CD4-positive, alpha-beta T cell (primary cell): Measurements from ENCODE around the gene HDAC7. TPM values are rescaled to one million over a fixed set of nuclear protein-coding genes. Genes with fewer than 3 reads are reported as not detected.
"Not testable (repeated sequence)": the region's sequence is repeated elsewhere in the genome, so short reads cannot be mapped to it uniquely, and the experiment has no call there.

ENCODE experiments used
- ATAC-seq: fragments of 200-7000 bp; cut with Tn5 transposase; one replicate; pipeline ENCODE4 v1.10.0; 2022; ENCODE audit warnings: mild to moderate bottlenecking; ENCODE audit not compliant: poor library complexity
- CTCF ChIA-PET: fragments of 350-600 bp; sonication (Branson Sonifier 250); formaldehyde crosslinking; loops from one replicate; lab custom pipeline; 2021; ENCODE audit warnings: antibody characterized with exemption, inconsistent platforms; lab: Charles Lee
- POLR2A ChIA-PET: fragments of 350-600 bp; sonication (Branson Sonifier 250); formaldehyde crosslinking; loops from one replicate; lab custom pipeline; 2021; ENCODE audit warnings: antibody characterized with exemption, inconsistent platforms; lab: Charles Lee
- DNase-seq, 14 experiments: peaks; one replicate each; pipeline ENCODE4 v3.0.0-alpha.2; 2013 to 2020; ENCODE audit warnings: mixed read lengths in 2 of 14
- H3K27ac ChIP-seq, 2 donors: one replicate each; pipeline versions ENCODE4 v1.5.1 to v1.7.0; 2013; ENCODE audit warnings: low read length in 2 of 2, low read depth in 1 of 2, mild to moderate bottlenecking in 1 of 2
- H3K27me3 ChIP-seq, 2 experiments: 1 replicate in 1 of 2; 2 replicates in 1 of 2; pipeline versions ENCODE4 v1.6.1 to v1.7.0; 2013; ENCODE audit warnings: low read length in 2 of 2, control low read depth in 1 of 2, mild to moderate bottlenecking in 1 of 2, moderate library complexity in 1 of 2; ENCODE audit not compliant: insufficient read depth in 2 of 2, control insufficient read depth in 1 of 2
- H3K36me3 ChIP-seq: one replicate; pipeline ENCODE4 v1.6.1; 2013; ENCODE audit warnings: low read length, control low read depth; ENCODE audit not compliant: insufficient read depth
- H3K4me1 ChIP-seq: one replicate; pipeline ENCODE4 v1.6.1; 2013; ENCODE audit warnings: low read length, control low read depth; ENCODE audit not compliant: insufficient read depth
- H3K4me3 ChIP-seq: one replicate; pipeline ENCODE4 v1.5.1; 2013; ENCODE audit warnings: mild to moderate bottlenecking, low read length, moderate library complexity
- H3K9me3 ChIP-seq, 2 experiments: 1 replicate in 1 of 2; 2 replicates in 1 of 2; pipeline versions ENCODE4 v1.6.1 to v1.7.0; 2013; ENCODE audit warnings: low read length in 2 of 2, mild to moderate bottlenecking in 2 of 2, control low read depth in 1 of 2, moderate library complexity in 1 of 2; ENCODE audit not compliant: control insufficient read depth in 1 of 2, insufficient read depth in 1 of 2
- H3K27ac Mint-ChIP-seq: one replicate; pipeline ENCODE4 v1.8.0; 2020; ENCODE audit warnings: mixed read lengths
- H3K27me3 Mint-ChIP-seq: one replicate; pipeline ENCODE4 v1.8.0; 2021; ENCODE audit warnings: mixed read lengths
- H3K36me3 Mint-ChIP-seq: one replicate; pipeline ENCODE4 v1.8.0; 2021; ENCODE audit warnings: low read depth, mixed read lengths
- H3K4me1 Mint-ChIP-seq: one replicate; pipeline ENCODE4 v1.8.0; 2021; ENCODE audit warnings: low read depth, mixed read lengths
- H3K4me3 Mint-ChIP-seq: one replicate; pipeline ENCODE4 v1.8.0; 2020; ENCODE audit warnings: mild to moderate bottlenecking, mixed read lengths
- H3K9me3 Mint-ChIP-seq: one replicate; pipeline ENCODE4 v1.8.0; 2020; ENCODE audit warnings: mixed read lengths
- CTCF ChIP-seq: fragments of 200-600 bp; IDR thresholded peaks from one replicate; pipeline ENCODE4 v1.8.0; 2022; ENCODE audit warnings: antibody characterized with exemption, mild to moderate bottlenecking
- intact Hi-C, 2 experiments: fragments of 100-400 bp; cut with DNase I in 1 of 2; cut with micrococcal nuclease in 1 of 2; formaldehyde crosslinking; loops; one replicate each; pipeline versions ENCODE4 v1.15.1 to v1.9.0; 2023 to 2025; cut with DNase I, micrococcal nuclease
- total RNA-seq, 174 experiments: library from RNA in 2 of 174; stranded (reverse) in 2 of 174; gene quantifications; one replicate each; pipeline ENCODE4 v1.2.3 and lab custom pipeline; 2021 to 2026

HDAC7 gene
- total RNA-seq, 2 experiments from 2014 or later = 116 to 122 TPM

- Histone ChIP-seq H3K36me3 (peaks cover 2% of the 10 kb centered on the region), H3K27me3 (no peaks in the 10 kb centered on the region), H3K27ac (peak overlapping the region; percentile 84 to 88), H3K4me3 (peak overlapping the region; percentile 89), H3K4me1 (peaks cover 83% of the 10 kb centered on the region), H3K9me3 (no peaks in the 10 kb centered on the region)
- H3K4me1 Mint-ChIP-seq = peaks cover 89% of the 10 kb centered on the region
- peaks cover 13% of the 10 kb centered on the region for H3K36me3 Mint-ChIP-seq
- no peaks in the 10 kb centered on the region for H3K27me3 Mint-ChIP-seq
- POLR2A ChIA-PET = interaction anchor here (1.1 to 7.3 kb wide), 8 partner anchors 9 to 110 kb away, joined by 3 to 183 read pairs (median 9); no protein-coding TSS in a partner anchor
- H3K9me3 Mint-ChIP-seq = no peaks in the 10 kb centered on the region
- CTCF ChIA-PET = interaction anchor here (0.7 to 10.5 kb wide), 7 partner anchors 9 to 75 kb away, joined by 3 to 164 read pairs (median 6); no protein-coding TSS in a partner anchor
- peak overlapping the region; percentile 98 for H3K4me3 Mint-ChIP-seq
- DNase-seq (peak in 3 of 14 experiments; percentile 48 to 54 (median 53)), ATAC-seq (no peak)
- intact Hi-C loops = loop anchor here in 1 of 2 experiments (2.0 to 10.0 kb wide), 2 partner anchors 15 to 87 kb away; partner anchors contain the start of gene VDR
- peak overlapping the region; percentile 96 for H3K27ac Mint-ChIP-seq
- peak; percentile 15 for TF ChIP-seq CTCF
Observed at GRCh38 chr12:47817272-47818006, 2.3 kb downstream of the HDAC7 start.

- peaks cover 6% of the 10 kb centered on the region for H3K36me3 ChIP-seq
- DNase-seq (no peak), ATAC-seq (no peak)
- no peaks in the 10 kb centered on the region for H3K27me3 Mint-ChIP-seq
- H3K4me1 Mint-ChIP-seq = peaks cover 89% of the 10 kb centered on the region
- H3K9me3 Mint-ChIP-seq = no peaks in the 10 kb centered on the region
- H3K4me1 ChIP-seq = peaks cover 89% of the 10 kb centered on the region
- TF ChIP-seq CTCF = no peak
- intact Hi-C loops = loop anchor here in 1 of 2 experiments (10.0 kb wide), 1 partner anchor 88 kb away; the partner anchor contains the start of gene VDR
- peaks cover 13% of the 10 kb centered on the region for H3K36me3 Mint-ChIP-seq
- no peaks in the 10 kb centered on the region for H3K9me3 ChIP-seq
- peak overlapping the region; percentile 84 to 88 for H3K27ac ChIP-seq
- ChIA-PET POLR2A (interaction anchor here (1.1 to 7.3 kb wide), 6 partner anchors 8 to 67 kb away, joined by 3 to 183 read pairs (median 9); no protein-coding TSS in a partner anchor), CTCF (interaction anchor here (0.7 to 10.5 kb wide), 7 partner anchors 8 to 74 kb away, joined by 3 to 164 read pairs (median 6); no protein-coding TSS in a partner anchor)
- peak overlapping the region; percentile 89 for H3K4me3 ChIP-seq
- peak overlapping the region; percentile 96 for H3K27ac Mint-ChIP-seq
- H3K27me3 ChIP-seq = no peaks in the 10 kb centered on the region
- peak overlapping the region; percentile 98 for H3K4me3 Mint-ChIP-seq
Observed at GRCh38 chr12:47816403-47817271, 3.1 kb downstream of the HDAC7 start.

- Histone ChIP-seq H3K4me1 (peaks cover 90% of the 10 kb centered on the region), H3K27ac (peak overlapping the region; percentile 91 to 98)
- not testable (repeated sequence) for H3K36me3 ChIP-seq, H3K9me3 Mint-ChIP-seq, ATAC-seq, H3K27me3 ChIP-seq, H3K27me3 Mint-ChIP-seq, H3K9me3 ChIP-seq, H3K4me3 ChIP-seq, DNase-seq
- intact Hi-C loops = loop anchor here in 1 of 2 experiments (10.0 kb wide), 1 partner anchor 89 kb away; the partner anchor contains the start of gene VDR
- CTCF ChIA-PET = interaction anchor here (1.7 to 10.5 kb wide), 2 partner anchors 18 to 42 kb away, joined by 4 to 164 read pairs; partner anchors contain the start of gene SLC48A1
- H3K4me1 Mint-ChIP-seq = peaks cover 89% of the 10 kb centered on the region
- peak overlapping the region; percentile 96 for H3K27ac Mint-ChIP-seq
- POLR2A ChIA-PET = interaction anchor here (8.4 kb wide), 1 partner anchor 16 kb away, joined by 274 read pairs; no protein-coding TSS in a partner anchor
- H3K36me3 Mint-ChIP-seq = peaks cover 13% of the 10 kb centered on the region
- peak overlapping the region; percentile 87 for H3K4me3 Mint-ChIP-seq
Observed at GRCh38 chr12:47815447-47815846, 4.3 kb downstream of the HDAC7 start.
